Stimulated activated effector memory CD8-positive, alpha-beta T cell treated with anti-CD3 and anti-CD28 coated beads, Interleukin-12 subunit alpha, Interleukin-12 subunit beta, amount 100 ng/mL, for 72 hours (primary cell): Measurements from ENCODE around the gene OR4D9.
"Not testable (repeated sequence)": the region's sequence is repeated elsewhere in the genome, so short reads cannot be mapped to it uniquely, and the experiment has no call there.

Experiments
- ATAC-seq: fragments of 150-1000 bp; cut with Tn5 transposase; 2 replicates; pipeline ENCODE4 v1.10.0; 2021
- DNase-seq, 2 donors: peaks; one replicate each; pipeline ENCODE4 v3.0.0; 2021 to 2022; ENCODE audit warnings: low spot score in 2 of 2
- H3K27ac Mint-ChIP-seq: one replicate; pipeline ENCODE4 v1.8.0; 2022; ENCODE audit warnings: mild to moderate bottlenecking, mixed read lengths
- H3K36me3 Mint-ChIP-seq: one replicate; pipeline ENCODE4 v1.8.0; 2022; ENCODE audit warnings: mild to moderate bottlenecking, mixed read lengths
- H3K4me1 Mint-ChIP-seq: one replicate; pipeline ENCODE4 v1.8.0; 2022; ENCODE audit warnings: mixed read lengths
- H3K4me3 Mint-ChIP-seq: one replicate; pipeline ENCODE4 v1.8.0; 2022; ENCODE audit warnings: mild to moderate bottlenecking, mixed read lengths
- H3K9me3 Mint-ChIP-seq: one replicate; pipeline ENCODE4 v1.8.0; 2022; ENCODE audit warnings: mixed read lengths

Gene OR4D9

GRCh38 chr11:59543713-59544112, 32.4 kb downstream of the OR4D9 start:
- not testable (repeated sequence) for DNase-seq, ATAC-seq, H3K27ac Mint-ChIP-seq, H3K4me1 Mint-ChIP-seq, H3K4me3 Mint-ChIP-seq, H3K36me3 Mint-ChIP-seq, H3K9me3 Mint-ChIP-seq

GRCh38 chr11:59544869-59545178, 33.5 kb downstream of the OR4D9 start:
- H3K9me3 Mint-ChIP-seq, result no peaks in the 10 kb centered on the region
- H3K36me3 Mint-ChIP-seq, result peaks cover 6% of the 10 kb centered on the region
- H3K27ac Mint-ChIP-seq, result no peak overlapping the region
- no peak overlapping the region for H3K4me3 Mint-ChIP-seq
- H3K4me1 Mint-ChIP-seq, result peaks cover 11% of the 10 kb centered on the region
- no peak for ATAC-seq
- DNase-seq, result no peak

GRCh38 chr11:59545179-59546020, 34.1 kb downstream of the OR4D9 start:
- Mint-ChIP-seq H3K9me3 (no peaks in the 10 kb centered on the region), H3K4me1 (peaks cover 13% of the 10 kb centered on the region), H3K4me3 (no peak overlapping the region), H3K36me3 (peaks cover 11% of the 10 kb centered on the region), H3K27ac (peak overlapping the region; percentile 10)
- ATAC-seq, result peak; percentile 42
- no peak for DNase-seq

GRCh38 chr11:59547605-59548308, 36.4 kb downstream of the OR4D9 start:
- H3K27ac Mint-ChIP-seq, DNase-seq, ATAC-seq, H3K4me3 Mint-ChIP-seq, H3K9me3 Mint-ChIP-seq: not testable (repeated sequence)
- Mint-ChIP-seq H3K36me3 (peaks cover 29% of the 10 kb centered on the region), H3K4me1 (peaks cover 23% of the 10 kb centered on the region)

- H3K36me3 Mint-ChIP-seq, result peaks cover 29% of the 10 kb centered on the region
- H3K9me3 Mint-ChIP-seq, result no peaks in the 10 kb centered on the region
- DNase-seq, result no peak
- peak overlapping the region; percentile 50 for H3K27ac Mint-ChIP-seq
- no peak for ATAC-seq
- no peak overlapping the region for H3K4me3 Mint-ChIP-seq
- peaks cover 23% of the 10 kb centered on the region for H3K4me1 Mint-ChIP-seq
Observed at GRCh38 chr11:59548309-59548656, 36.9 kb downstream of the OR4D9 start.

DNA sequence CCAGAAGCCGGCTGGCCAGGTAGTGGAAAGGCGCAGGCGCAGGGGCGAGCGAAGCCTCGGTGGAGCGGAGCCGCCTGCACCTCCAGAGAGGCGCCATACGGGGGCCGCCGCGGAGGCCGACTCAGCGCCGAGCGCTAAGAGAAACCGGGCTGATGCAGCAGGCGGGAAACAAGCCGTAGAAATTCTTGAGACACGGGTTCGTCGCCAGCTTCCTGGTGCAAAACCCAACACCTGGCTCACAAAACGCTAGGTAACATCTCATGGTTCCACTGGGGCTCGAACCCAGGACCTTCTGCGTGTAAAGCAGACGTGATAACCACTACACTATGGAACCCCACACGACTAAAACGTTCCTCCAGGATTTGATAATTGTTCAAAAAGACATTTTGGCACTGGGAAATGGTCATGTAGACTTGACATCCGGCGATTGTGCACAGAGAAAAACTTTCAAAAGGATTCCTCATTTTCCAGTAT, 39.1 kb downstream of the OR4D9 start:
- peak; percentile 71 to 94 for DNase-seq
- Mint-ChIP-seq H3K4me3 (peak overlapping the region; percentile 83), H3K9me3 (no peaks in the 10 kb centered on the region), H3K36me3 (peaks cover 29% of the 10 kb centered on the region), H3K4me1 (peaks cover 24% of the 10 kb centered on the region), H3K27ac (peak overlapping the region; percentile 100)
- peak; percentile 96 for ATAC-seq

DNA sequence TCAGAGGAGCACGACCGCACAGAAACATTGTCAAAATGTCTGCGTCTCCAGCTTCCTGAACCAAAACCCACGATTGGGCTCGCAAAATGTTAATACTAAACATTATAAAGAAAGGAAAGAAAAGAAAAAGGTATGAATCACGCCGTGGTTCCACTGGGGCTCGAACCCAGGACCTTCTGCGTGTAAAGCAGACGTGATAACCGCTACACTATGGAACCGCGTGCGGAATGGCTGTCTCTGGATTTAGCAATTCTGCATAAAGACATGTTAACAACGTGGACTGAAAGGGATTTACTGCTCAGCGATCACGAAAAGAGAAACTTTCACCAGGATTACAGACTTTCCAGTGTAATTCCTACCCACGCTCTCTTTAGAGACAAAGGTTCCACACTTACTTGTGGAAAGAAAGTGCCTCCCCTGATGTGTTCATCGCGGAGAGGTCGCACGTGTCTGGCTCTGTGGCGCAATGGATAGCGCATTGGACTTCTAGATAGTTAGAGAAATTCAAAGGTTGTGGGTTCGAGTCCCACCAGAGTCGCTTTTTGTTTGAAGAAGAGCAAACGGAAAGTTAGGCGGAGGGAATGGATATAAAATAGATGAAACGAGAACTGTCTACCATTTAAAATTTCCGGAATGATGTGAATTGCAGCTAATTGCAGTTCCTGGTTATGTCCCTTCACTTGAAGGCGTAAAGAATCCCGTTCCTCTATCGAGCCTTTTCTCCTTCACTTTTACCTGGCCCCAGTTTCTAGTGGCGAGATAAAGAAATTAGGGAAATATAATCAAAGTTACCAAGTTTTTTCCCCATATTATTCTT, 39.7 kb downstream of the OR4D9 start:
- peak overlapping the region; percentile 83 for H3K4me3 Mint-ChIP-seq
- H3K36me3 Mint-ChIP-seq, result peaks cover 32% of the 10 kb centered on the region
- DNase-seq (peak; percentile 68 to 92), ATAC-seq (peak; percentile 69)
- no peaks in the 10 kb centered on the region for H3K9me3 Mint-ChIP-seq
- H3K27ac Mint-ChIP-seq, result peak overlapping the region; percentile 100
- H3K4me1 Mint-ChIP-seq, result peaks cover 30% of the 10 kb centered on the region

- H3K9me3 Mint-ChIP-seq, result no peaks in the 10 kb centered on the region
- H3K4me1 Mint-ChIP-seq, result peaks cover 39% of the 10 kb centered on the region
- ATAC-seq, result no peak
Observed at GRCh38 chr11:59551659-59552521, 40.6 kb downstream of the OR4D9 start.

GRCh38 chr11:59552844-59553243, 41.5 kb downstream of the OR4D9 start:
- Mint-ChIP-seq H3K4me3 (no peak overlapping the region), H3K36me3 (peaks cover 50% of the 10 kb centered on the region), H3K27ac (no peak overlapping the region), H3K9me3 (no peaks in the 10 kb centered on the region), H3K4me1 (peaks cover 46% of the 10 kb centered on the region)
- ATAC-seq, result no peak
- DNase-seq, result no peak

More at GRCh38 chr11:59551659-59552521, 40.6 kb downstream of the OR4D9 start:
- peak overlapping the region; percentile 83 for H3K4me3 Mint-ChIP-seq
- H3K27ac Mint-ChIP-seq, result peak overlapping the region; percentile 100
- peaks cover 40% of the 10 kb centered on the region for H3K36me3 Mint-ChIP-seq
- DNase-seq, result no peak

GRCh38 chr11:59553323-59553722, 42.0 kb downstream of the OR4D9 start:
- H3K4me1 Mint-ChIP-seq, result peaks cover 46% of the 10 kb centered on the region
- no peaks in the 10 kb centered on the region for H3K9me3 Mint-ChIP-seq

DNA sequence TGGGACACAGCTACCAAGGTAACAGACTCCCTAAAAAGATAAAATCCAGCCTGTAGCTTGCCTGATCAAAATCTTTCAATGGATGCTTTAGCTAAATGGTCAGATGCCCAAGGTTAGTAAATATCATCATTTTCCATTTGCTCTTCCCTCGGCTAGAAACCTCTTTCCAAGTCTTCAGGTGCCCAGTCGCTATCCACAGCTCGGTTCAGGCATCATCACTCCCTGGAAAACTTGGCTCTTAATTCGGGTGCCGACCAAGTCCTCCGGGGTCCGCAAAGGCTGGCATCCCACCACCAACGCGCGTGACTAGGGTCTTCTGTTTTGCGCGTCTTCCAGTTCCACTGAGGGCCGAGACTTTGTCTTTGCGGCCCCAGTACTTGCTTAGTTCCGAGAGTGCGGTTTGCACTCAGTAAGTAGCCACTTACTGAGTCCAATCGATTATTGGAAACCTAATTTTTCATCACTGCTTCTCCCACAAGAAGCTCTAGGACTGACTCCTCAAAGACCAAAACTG, 44.3 kb downstream of the OR4D9 start:
- peak overlapping the region; percentile 98 for H3K27ac Mint-ChIP-seq
- no peaks in the 10 kb centered on the region for H3K9me3 Mint-ChIP-seq
- ATAC-seq (no peak), DNase-seq (no peak)
- peaks cover 52% of the 10 kb centered on the region for H3K36me3 Mint-ChIP-seq
- H3K4me1 Mint-ChIP-seq, result peaks cover 49% of the 10 kb centered on the region
- peak overlapping the region; percentile 77 for H3K4me3 Mint-ChIP-seq

More at GRCh38 chr11:59553323-59553722, 42.0 kb downstream of the OR4D9 start:
- ATAC-seq (no peak), DNase-seq (no peak)
- no peak overlapping the region for H3K4me3 Mint-ChIP-seq
- peaks cover 50% of the 10 kb centered on the region for H3K36me3 Mint-ChIP-seq
- H3K27ac Mint-ChIP-seq, result no peak overlapping the region

GRCh38 chr11:59556115-59556916, 45.0 kb downstream of the OR4D9 start:
- H3K27ac Mint-ChIP-seq, result peak overlapping the region; percentile 98
- peaks cover 52% of the 10 kb centered on the region for H3K36me3 Mint-ChIP-seq
- peak overlapping the region; percentile 77 for H3K4me3 Mint-ChIP-seq
- ATAC-seq (peak; percentile 31), DNase-seq (peak; percentile 51 to 90)
- peaks cover 49% of the 10 kb centered on the region for H3K4me1 Mint-ChIP-seq
- no peaks in the 10 kb centered on the region for H3K9me3 Mint-ChIP-seq

- Mint-ChIP-seq H3K4me3 (peak overlapping the region; percentile 77), H3K4me1 (peaks cover 51% of the 10 kb centered on the region), H3K9me3 (no peaks in the 10 kb centered on the region), H3K36me3 (peaks cover 46% of the 10 kb centered on the region), H3K27ac (peak overlapping the region; percentile 98)
- DNase-seq (peak in 1 of 2 donors; percentile 66), ATAC-seq (peak; percentile 20)
Observed at GRCh38 chr11:59556917-59557348, 45.6 kb downstream of the OR4D9 start.
